ENCODE data around the gene DHX35.

Gene DHX35

DNA sequence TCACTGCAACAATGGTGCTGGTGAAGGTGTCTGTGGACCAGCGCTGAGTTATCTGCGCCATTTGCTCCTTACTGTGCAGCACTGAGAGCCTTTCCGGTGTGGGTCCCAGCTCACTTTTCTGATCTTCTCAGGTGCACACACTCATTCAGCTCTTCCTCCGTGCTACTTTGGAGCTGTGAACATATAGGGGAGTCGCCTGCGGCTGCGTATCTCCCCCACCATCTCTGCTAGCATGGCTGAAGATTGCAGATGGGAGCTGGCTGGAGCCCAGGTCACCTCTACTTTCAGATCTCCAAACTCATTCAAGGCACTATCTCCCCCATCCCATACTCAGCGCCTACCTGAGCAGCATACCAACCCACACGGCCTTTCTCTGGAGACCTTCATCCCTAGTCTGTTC is 96.9 kb downstream of the DHX35 start:
- DNase-seq (ENCODE audit: low spot score): no peak

DNA sequence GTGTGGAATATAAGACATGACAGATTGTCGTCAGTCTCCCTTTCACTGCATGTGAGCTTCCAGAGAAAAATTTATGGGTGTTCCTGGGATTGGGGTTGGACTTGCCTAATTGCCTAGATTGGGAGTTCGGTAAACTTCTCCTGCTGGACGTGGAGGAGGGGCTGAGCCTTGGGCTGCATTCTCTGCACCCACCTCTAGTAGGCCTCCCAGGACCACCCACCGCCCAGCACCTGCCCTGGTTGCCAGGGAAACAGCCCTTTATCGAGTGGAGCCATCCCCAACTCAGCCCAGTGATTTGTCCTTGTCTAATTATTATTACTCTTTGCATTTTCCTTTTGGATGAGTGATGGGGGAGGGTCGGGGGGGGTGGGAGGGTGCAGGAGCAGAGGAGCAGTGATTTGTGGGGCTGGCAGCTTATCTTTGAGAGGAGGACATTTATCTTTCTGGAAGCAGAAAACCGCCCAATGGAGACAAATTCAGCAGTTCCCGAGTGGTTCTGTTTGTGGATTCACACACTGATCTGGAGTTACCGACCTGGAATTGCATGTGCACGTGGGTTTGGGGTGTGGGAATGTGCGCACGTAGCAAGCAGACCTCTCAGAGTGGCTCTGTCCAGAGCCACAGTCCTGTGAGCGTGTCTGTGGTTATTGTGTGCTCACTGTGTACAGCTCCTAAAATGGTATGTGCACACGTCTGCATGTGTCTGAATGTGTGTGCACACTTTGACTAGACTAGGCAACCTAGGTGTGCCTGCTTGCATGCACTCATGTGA is 104.5 kb downstream of the DHX35 start:
- peak; percentile 28 for DNase-seq (ENCODE audit: low spot score)

DNA sequence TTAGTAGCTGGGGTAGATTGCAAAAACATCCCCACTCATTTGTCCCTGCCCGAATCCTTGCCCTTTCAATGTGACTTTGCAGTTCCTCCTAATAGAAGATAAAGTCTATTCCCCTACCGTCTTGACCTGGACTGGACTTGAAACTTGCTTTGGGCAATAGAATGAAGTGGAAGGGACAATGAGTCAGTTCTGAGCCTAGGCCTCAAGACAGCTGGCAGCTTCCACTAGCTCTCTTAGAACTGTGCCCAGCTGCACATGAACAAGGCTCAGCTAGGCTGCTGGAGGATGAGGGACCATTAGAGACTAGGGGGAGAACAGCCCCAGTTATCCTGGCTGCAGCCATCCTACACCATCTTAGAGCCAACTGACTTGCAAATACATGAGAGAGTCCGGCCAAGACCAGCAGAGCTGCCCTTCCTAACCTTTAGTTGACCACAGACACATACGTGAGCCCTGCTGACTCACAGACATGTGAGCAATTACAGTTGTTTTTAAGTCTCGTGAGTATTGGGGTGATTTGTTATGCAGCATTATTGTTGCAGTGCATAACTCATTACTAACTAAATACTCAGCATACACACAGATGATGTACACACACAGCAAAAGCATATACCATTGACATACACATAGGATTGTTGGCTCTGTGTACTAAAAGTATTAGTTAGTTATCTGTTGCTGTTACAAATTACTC is 105.5 kb downstream of the DHX35 start:
- DNase-seq (ENCODE audit: low spot score): no peak

DNA sequence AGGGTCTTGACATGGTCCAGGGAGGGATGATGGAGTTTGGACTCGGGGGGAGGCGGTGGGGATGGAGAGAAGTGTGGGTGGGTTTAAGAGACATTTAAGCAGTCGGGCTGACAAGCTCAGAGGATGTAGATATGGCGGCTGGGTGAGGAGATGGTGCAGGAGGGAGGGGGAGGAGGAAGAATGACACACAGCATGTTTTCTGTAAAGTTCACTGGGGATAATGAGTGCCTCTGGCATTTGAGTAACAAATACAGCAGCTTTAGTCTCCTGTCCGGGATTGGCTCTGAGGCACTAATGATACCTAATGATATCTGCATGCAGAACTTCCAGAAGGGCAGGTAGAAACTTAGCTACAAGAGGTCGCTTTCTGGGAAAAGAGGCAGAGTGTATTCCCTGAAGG is 107.8 kb downstream of the DHX35 start:
- no peak for DNase-seq (ENCODE audit: low spot score)

DNA sequence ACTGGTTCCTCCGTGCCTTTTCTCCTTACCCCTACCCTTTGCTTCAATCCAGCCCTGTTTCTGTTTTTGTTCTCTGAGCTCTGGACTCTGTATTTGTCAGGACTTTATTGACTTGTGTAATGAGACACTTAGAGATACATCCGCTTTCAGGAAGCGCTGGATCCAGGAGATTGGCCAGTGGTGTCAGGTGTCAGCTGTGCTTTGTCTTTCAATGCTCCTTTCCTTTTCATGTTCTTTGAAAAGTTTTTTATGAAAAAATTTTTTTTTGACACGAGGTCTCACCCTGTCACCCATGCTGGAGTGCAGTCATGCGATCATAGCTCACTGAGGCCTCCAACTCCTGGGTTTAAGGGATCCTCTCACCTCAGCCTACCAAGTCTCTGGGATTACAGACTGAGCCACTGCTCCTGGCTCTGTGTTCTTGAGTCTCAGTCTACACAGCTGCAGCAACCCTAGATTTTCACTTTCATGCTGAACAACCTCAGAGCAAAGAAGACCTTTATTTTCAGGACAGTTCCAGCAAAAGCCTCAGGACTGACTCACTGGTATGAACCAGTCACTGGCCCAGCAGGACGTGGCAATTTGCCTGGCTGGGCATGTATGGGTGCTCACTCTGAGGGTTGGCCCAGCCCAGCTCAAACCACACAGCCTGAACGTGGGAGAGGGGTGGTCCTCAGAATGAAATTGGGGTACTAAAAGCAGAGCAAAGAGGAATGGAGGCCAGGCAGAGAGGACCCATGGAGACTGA is 108.5 kb downstream of the DHX35 start:
- DNase-seq (ENCODE audit: low spot score): no peak

DNA sequence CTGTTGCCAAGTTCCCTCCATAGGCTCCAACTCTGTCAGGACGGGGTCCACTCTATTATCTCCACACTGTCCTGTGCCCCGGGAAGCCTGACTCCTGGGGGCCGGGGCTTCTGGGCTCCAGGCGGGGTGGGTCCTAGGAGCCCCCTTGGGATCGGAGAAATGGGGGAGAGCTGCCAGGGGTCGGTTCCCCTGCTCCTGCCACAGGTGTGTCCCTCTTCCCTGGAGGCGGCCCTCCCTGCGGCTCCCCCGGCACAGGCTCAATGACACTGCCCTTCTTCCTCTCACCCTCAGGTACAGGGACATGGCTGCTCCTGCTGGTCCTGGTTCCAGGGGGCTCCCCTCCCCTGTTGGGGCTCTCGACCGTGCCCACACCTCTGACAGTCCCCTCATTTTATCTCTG is 110.0 kb downstream of the DHX35 start:
- DNase-seq (ENCODE audit: low spot score): no peak

DNA sequence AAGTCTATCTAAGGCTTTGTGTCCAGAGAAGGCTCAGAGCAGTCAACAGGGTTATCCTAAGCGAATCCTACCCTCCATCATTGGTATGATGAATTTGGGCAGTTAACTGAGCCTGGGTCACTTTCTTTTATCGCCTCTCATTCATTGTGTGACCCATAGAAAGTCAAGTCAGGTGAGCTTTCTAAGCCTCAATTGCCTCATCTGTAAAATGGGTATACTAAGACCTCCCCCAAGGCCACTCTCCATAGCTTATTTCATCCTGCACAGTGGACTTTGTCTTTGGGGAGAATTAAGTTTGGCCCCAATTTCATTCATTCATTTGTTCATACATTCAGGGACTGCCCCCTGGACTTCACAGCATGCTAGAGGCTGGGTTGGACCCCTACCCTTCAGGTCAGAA is 110.5 kb downstream of the DHX35 start:
- no peak for DNase-seq (ENCODE audit: low spot score)

DNA sequence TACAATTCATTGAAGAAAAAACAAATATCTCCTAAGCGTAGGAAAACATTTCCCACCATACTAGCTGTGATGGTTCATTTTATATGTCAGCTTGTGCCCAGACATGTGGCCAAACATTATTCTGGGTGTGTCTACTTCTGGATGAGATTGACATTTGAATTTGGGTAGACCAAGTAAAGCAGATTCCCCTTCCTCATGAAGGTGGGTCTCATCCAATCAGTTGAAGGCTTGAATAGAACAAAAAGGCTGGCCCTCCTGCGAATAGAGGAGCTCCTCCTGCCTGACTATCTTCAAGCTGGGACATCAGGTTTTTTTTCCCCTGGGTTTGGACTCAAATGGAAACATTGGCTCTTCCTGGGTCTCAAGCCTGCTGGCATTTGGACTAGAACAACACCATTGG is 113.6 kb downstream of the DHX35 start:
- DNase-seq (ENCODE audit: low spot score): no peak

DNA sequence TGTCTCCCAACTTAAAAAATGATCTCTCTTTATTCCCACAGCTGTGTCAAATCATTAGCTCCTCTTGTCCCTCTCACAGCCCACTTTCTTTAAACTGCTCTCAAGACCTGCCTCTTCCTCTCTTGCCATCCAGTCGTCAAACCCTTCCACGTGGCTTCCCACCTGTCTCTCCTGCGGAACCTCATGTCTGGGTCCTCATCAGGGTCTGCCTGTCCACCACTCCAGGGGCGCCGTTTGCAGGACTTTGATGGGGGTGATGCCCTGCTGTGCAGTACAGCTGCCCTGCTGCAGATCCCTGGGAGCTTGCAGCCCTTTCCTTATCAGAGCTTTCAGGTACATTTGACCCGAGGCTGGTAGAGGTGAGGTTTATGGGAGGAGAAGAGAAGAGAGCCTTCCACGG is 114.8 kb downstream of the DHX35 start:
- DNase-seq (ENCODE audit: low spot score): no peak

DNA sequence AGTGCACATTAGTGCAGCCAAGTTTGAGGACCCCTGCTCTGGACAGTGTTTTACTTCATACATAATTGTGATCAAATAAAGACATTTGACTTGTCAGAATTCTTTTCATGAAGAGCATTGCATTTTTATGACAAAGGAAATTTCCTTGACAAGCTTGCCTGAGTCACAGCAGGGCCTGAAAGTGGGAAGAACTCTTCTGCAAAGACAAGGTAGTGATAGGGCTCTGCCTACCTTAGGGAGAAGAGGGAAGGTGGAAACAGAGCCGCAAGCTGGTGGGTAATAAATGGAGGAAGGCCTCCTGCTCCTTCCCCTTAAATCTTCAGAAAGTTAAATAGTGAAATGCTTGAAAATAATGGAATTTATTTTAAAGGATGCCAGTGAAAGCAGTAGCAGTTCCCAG is 118.2 kb downstream of the DHX35 start:
- DNase-seq (ENCODE audit: low spot score): no peak

DNA sequence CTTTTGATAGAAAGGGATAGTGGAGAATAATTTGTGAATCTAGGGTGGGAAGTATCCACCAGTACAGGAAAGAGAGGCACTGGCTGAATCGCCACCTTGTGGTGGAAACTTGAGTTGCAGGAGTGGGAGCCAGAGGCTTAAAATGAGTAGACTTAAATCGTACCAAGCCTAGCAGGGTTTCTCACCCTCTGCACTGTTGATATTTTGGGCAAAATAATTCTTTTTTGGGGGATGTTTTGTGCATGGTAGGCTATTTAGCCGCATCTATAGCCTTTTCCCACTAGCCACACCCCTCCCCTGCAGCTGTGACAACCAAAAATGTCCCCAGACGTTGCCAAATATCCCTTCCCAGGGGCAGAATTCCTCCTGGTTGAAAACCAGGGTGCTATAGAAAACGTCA is 119.1 kb downstream of the DHX35 start:
- peak; percentile 86 for DNase-seq (ENCODE audit: low spot score)

DNA sequence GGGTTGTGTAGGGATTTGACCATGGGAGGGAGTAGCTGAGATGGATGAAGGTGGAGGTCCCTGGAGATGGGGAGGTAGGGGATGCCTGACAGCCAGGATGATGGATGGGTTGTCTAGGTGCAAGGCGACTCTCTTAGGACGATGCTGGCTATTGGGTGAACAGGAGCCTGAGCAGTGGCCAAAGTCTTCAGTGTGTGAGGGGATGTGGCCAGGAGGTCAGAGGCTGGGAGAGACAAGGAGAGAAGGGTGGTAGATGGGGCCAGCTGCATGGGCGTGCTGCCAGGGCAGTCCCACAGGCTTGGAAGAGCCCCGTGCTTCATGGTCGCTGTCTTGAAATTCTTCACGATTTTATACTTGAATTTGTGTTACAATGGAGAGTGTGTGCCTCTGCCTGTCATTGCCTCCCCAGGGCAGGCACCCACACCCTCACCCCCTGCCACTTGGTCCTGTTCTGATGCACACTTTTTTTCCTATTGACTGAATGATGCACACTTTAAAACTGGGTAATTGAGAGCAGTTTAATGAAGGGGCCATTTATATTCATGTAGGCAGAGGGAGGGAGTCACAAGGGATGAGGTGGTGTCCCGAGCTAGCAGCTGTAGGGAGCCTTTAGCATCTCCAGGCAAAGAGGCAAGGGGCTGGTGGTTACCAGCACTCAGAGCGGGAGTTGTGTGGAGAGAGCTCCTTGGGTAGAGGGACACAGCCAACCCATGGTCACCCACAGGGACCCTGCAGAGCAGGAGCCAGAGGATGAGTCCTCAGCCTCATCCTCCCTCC is 120.7 kb downstream of the DHX35 start:
- no peak for DNase-seq (ENCODE audit: low spot score)

DNA sequence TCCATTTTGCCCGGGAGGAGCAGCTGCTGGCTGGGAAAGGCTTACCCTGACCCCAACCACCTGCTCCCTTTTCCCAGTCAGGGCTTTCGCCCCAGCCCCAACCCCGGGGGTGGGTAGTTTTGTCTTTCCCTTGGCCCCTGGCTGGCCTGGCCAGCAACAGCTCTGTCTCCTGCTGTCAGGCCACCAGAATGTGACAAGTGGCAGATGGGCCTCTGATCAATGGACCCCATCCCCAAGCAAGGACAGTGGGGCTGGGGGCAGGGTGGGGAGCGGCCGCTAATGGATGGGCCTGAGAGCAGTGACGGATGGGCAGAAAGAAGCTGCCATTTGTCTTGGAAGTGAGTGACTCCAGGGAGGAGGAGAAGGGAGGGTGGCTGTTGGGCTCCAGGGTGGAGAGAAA is 121.6 kb downstream of the DHX35 start:
- DNase-seq (ENCODE audit: low spot score): no peak

DNA sequence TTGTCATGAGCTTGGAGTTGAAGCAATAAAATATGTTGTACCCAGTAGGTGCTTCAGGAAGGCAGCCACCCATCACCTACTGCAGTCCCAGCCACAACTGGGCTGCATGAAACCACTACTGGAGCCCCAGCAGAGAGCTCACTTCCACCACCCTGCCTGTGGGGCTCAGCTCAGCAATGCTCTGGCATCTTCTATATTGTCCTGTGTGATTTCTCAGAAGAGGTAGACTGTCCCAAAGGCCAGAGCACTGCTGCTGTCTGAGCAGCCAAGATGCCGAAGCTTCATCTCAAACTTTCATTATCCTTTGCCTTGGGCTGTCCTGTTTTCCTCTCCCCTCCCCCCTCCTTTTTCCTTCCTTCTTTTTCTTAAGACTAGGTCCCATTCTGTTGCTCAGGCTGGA is 126.9 kb downstream of the DHX35 start:
- peak; percentile 34 for DNase-seq (ENCODE audit: low spot score)
